Testis (tissue), 2 donors: ENCODE results near the gene OPCML.

ENCODE experiments used
- POLR2A ChIP-seq: fragments of 450-650 bp; IDR thresholded peaks from one replicate; pipeline ENCODE4 v1.6.1; 2017; ENCODE audit warnings: antibody characterized with exemption, mild to moderate bottlenecking, moderate library complexity
- TF ChIP-seq, protein P1 (sequence below), 3 experiments: fragments of 450-650 bp in 2 of 3; fragments of 200-600 bp in 1 of 3; sonication (generic) in 1 of 3; IDR thresholded peaks; one replicate each; pipeline ENCODE4 v1.5.1; 2016 to 2019; ENCODE audit warnings: antibody characterized with exemption in 3 of 3, mild to moderate bottlenecking in 2 of 3, moderate library complexity in 1 of 3

DNA sequence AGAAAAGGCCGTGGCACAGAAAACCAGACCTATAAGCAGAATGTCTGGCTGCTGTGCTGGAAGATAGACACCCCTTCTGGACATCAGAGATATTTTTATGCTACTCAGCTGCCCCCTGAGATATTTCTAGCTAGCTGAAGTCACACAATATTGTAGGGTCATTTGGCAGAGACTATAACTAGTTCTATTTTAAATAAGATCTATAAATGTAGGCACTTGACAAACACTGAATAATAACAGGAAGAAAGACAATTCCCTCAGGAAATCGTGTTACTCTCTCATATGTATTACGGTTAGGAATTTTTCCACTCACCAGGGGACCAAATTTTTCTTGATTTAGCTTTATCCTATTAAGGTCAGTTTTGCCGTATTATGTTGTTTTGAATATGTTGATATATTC, 845.4 kb downstream of the OPCML start:
- TF ChIP-seq, protein P1, sequence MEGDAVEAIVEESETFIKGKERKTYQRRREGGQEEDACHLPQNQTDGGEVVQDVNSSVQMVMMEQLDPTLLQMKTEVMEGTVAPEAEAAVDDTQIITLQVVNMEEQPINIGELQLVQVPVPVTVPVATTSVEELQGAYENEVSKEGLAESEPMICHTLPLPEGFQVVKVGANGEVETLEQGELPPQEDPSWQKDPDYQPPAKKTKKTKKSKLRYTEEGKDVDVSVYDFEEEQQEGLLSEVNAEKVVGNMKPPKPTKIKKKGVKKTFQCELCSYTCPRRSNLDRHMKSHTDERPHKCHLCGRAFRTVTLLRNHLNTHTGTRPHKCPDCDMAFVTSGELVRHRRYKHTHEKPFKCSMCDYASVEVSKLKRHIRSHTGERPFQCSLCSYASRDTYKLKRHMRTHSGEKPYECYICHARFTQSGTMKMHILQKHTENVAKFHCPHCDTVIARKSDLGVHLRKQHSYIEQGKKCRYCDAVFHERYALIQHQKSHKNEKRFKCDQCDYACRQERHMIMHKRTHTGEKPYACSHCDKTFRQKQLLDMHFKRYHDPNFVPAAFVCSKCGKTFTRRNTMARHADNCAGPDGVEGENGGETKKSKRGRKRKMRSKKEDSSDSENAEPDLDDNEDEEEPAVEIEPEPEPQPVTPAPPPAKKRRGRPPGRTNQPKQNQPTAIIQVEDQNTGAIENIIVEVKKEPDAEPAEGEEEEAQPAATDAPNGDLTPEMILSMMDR (IDR thresholded peaks at IDR 0.05) = no peak
- no peak for TF ChIP-seq POLR2A
